ENCODE data around the gene GPRC5C. TPM values are rescaled to one million over a fixed set of nuclear protein-coding genes. Genes with fewer than 3 reads are reported as not detected.

The GPRC5C gene
- total and polyA plus RNA-seq, 2 of the 13 experiments (the other 11 are each of a cell fraction or from before 2014, with no cell fraction given), result 85.6 to 300 TPM

DNA sequence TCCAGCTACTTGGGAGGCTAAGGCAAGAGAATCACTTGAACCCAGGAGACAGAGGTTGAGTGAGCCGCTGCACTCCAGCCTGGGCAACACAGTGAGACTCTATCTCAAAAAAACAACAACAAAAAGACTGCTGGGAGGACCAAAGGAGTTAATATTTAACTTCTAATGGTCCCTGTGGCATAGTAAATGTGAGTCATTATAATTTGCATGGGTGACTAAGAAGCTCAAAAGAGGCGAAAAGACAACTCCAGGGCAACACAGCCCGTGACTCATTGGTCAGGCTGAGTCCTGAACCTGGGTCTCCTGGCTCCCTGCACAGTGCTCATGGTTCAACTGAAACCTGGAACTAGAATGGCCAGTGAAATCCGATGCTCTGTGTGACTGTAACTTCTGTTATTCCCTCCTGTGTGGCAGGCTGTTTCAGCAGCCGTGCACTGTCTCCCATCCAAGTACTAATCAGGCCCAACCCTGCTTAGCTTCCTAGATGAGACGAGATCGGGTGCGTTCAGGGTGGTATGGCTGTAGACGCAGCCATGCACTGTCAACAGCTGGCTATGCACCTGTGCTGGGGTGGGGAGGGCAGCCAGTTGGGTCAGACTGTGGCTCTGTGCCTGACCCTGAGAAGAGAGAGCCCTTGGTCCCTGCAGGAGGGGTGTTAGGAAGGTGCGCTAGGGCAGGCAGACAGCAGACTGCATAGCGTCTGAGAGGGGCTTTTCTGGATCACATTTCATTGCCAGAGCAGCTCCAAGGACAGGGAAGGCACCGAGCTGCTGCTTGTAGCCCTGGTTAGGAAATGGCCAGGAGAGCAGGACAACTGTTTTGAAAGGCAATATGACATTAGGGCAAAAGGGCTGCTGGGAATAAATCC is 14.5 kb upstream of the GPRC5C start (continued):
- no peak for TF ChIP-seq HOXA9 (CRISPR knock-in tag; IDR thresholded peaks at IDR 0.05; ENCODE audit: borderline replicate concordance)
- TF ChIP-seq ETV6 (CRISPR knock-in tag; conservative IDR thresholded peaks at IDR 0.05), result no peak
- no peak for TF ChIP-seq ZBTB46 (CRISPR knock-in tag; IDR thresholded peaks at IDR 0.05; ENCODE audit: borderline replicate concordance)
- no peak for TF ChIP-seq ZFAT (CRISPR knock-in tag; conservative IDR thresholded peaks at IDR 0.05)
- no peak for TF ChIP-seq EEA1 (CRISPR knock-in tag; IDR thresholded peaks at IDR 0.05; ENCODE audit: borderline replicate concordance)
- TF ChIP-seq KDM1A (CRISPR knock-in tag; IDR thresholded peaks at IDR 0.05), result peak; percentile 97
- TF ChIP-seq HNRNPUL1 (IDR thresholded peaks at IDR 0.05; ENCODE audit: low read depth, low read length), result no peak
- no peak for TF ChIP-seq PAF1 (CRISPR knock-in tag; IDR thresholded peaks at IDR 0.05)
- TF ChIP-seq PTBP1 (IDR thresholded peaks at IDR 0.05; ENCODE audit: low read depth, low read length, poor library complexity, severe bottlenecking), result no peak
- TF ChIP-seq SIX1 (CRISPR knock-in tag; IDR thresholded peaks at IDR 0.05; ENCODE audit: borderline replicate concordance), result peak; percentile 38; the same call in 1 of the 2 replicates
- TF ChIP-seq GZF1 (CRISPR knock-in tag; IDR thresholded peaks at IDR 0.05), result 0 out of 2 replicates have a peak, but pooled peaks have one; percentile 45
- no peak for TF ChIP-seq LCORL (IDR thresholded peaks at IDR 0.05)
- peak; percentile 66; the same call in 1 of the 2 replicates for TF ChIP-seq LCORL (CRISPR knock-in tag; IDR thresholded peaks at IDR 0.05)
- no peak for TF ChIP-seq HDAC6 (IDR thresholded peaks at IDR 0.05; ENCODE audit: low read depth, low read length)
- peak; percentile 71 for TF ChIP-seq ZNF567 (CRISPR knock-in tag; IDR thresholded peaks at IDR 0.05; ENCODE audit: borderline replicate concordance)
- peak; percentile 56 for TF ChIP-seq CBX5 (CRISPR knock-in tag; IDR thresholded peaks at IDR 0.05; ENCODE audit: borderline replicate concordance)
- TF ChIP-seq, protein P1, sequence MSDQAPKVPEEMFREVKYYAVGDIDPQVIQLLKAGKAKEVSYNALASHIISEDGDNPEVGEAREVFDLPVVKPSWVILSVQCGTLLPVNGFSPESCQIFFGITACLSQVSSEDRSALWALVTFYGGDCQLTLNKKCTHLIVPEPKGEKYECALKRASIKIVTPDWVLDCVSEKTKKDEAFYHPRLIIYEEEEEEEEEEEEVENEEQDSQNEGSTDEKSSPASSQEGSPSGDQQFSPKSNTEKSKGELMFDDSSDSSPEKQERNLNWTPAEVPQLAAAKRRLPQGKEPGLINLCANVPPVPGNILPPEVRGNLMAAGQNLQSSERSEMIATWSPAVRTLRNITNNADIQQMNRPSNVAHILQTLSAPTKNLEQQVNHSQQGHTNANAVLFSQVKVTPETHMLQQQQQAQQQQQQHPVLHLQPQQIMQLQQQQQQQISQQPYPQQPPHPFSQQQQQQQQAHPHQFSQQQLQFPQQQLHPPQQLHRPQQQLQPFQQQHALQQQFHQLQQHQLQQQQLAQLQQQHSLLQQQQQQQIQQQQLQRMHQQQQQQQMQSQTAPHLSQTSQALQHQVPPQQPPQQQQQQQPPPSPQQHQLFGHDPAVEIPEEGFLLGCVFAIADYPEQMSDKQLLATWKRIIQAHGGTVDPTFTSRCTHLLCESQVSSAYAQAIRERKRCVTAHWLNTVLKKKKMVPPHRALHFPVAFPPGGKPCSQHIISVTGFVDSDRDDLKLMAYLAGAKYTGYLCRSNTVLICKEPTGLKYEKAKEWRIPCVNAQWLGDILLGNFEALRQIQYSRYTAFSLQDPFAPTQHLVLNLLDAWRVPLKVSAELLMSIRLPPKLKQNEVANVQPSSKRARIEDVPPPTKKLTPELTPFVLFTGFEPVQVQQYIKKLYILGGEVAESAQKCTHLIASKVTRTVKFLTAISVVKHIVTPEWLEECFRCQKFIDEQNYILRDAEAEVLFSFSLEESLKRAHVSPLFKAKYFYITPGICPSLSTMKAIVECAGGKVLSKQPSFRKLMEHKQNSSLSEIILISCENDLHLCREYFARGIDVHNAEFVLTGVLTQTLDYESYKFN (CRISPR knock-in tag; conservative IDR thresholded peaks at IDR 0.05), result peak; percentile 53; the same call in 1 of the 2 replicates
- TF ChIP-seq ZNF264 (CRISPR knock-in tag; IDR thresholded peaks at IDR 0.05), result peak; percentile 79
- TF ChIP-seq MAF1 (CRISPR knock-in tag; IDR thresholded peaks at IDR 0.05; ENCODE audit: borderline replicate concordance), result no peak
- TF ChIP-seq RARA (CRISPR knock-in tag; IDR thresholded peaks at IDR 0.05), result peak; percentile 53
- peak; percentile 48 for TF ChIP-seq KMT2A (CRISPR knock-in tag; IDR thresholded peaks at IDR 0.05)
- peak; percentile 92 for TF ChIP-seq ADNP (CRISPR knock-in tag; IDR thresholded peaks at IDR 0.05)
- no peak for TF ChIP-seq ZNF260 (CRISPR knock-in tag; IDR thresholded peaks at IDR 0.05; ENCODE audit: borderline replicate concordance, low read depth)
- TF ChIP-seq FLYWCH1 (CRISPR knock-in tag; IDR thresholded peaks at IDR 0.05), result no peak
- peak; percentile 55; the same call in 1 of the 2 replicates for TF ChIP-seq FOXP1 (IDR thresholded peaks at IDR 0.05)
- peak; percentile 69 for TF ChIP-seq FOXP1 (CRISPR knock-in tag; IDR thresholded peaks at IDR 0.05)
- no peak for TF ChIP-seq SP2 (CRISPR knock-in tag; IDR thresholded peaks at IDR 0.05)
- TF ChIP-seq ZNF225 (CRISPR knock-in tag; IDR thresholded peaks at IDR 0.05), result peak; percentile 75; the same call in 1 of the 2 replicates

Data from HepG2 (cell line).